Tibial nerve (tissue), 4 donors: ENCODE measurements around the gene FLACC1.

Experiments used
- CTCF ChIP-seq, 5 experiments: fragments of 200-600 bp in 3 of 5; fragments of 450-650 bp in 2 of 5; sonication (generic) in 3 of 5; IDR thresholded peaks; one replicate each; pipeline ENCODE4 v1.5.1; 2016 to 2019; ENCODE audit warnings: antibody characterized with exemption in 5 of 5, mild to moderate bottlenecking in 3 of 5, moderate library complexity in 2 of 5
- EP300 ChIP-seq, 2 donors: sonication (generic); formaldehyde crosslinking; IDR thresholded peaks; one replicate each; pipeline ENCODE4 v1.6.1; 2017; ENCODE audit warnings: antibody characterized with exemption in 2 of 2, mild to moderate bottlenecking in 1 of 2
- POLR2A ChIP-seq, 2 donors: fragments of 450-650 bp; IDR thresholded peaks; one replicate each; pipeline ENCODE4 v1.6.1; 2017; ENCODE audit warnings: antibody characterized with exemption in 2 of 2, mild to moderate bottlenecking in 2 of 2, moderate library complexity in 2 of 2

GRCh38 chr2:201366146-201366545, 9.0 kb upstream of the FLACC1 start:
- TF ChIP-seq CTCF (IDR thresholded peaks at IDR 0.05) (no peak), POLR2A (IDR thresholded peaks at IDR 0.05) (no peak), EP300 (IDR thresholded peaks at IDR 0.05) (no peak)
